GM23338 (cell line): ENCODE data around the gene PRKCQ. TPM values are rescaled to one million over a fixed set of nuclear protein-coding genes. Genes with fewer than 3 reads are reported as not detected.

Source experiments
- ATAC-seq: fragments of 200-7000 bp; cut with Tn5 transposase; 3 replicates; pipeline ENCODE4 v1.9.1; 2020
- DNase-seq: peaks from one replicate; pipeline ENCODE4 v3.0.0-alpha.2; 2015; ENCODE audit warnings: low spot score
- H2AFZ ChIP-seq: fragments of 200-600 bp; sonication (generic); 2 replicates; pipeline ENCODE4 v1.8.0; 2016; ENCODE audit warnings: antibody characterized with exemption, mild to moderate bottlenecking, moderate library complexity
- H3F3A ChIP-seq: fragments of 200-600 bp; sonication (generic); replicated peaks from 2 replicates; pipeline ENCODE4 v1.8.0; 2017; ENCODE audit warnings: antibody characterized with exemption, mixed run types, low read depth
- H3K27ac ChIP-seq: fragments of 200-600 bp; sonication (generic); 2 replicates; pipeline ENCODE4 v1.6.1; 2016; ENCODE audit warnings: low read depth
- H3K27me3 ChIP-seq: fragments of 200-600 bp; sonication (generic); 2 replicates; pipeline ENCODE4 v1.8.0; 2016; ENCODE audit warnings: mild to moderate bottlenecking, mixed run types, moderate library complexity; ENCODE audit not compliant: insufficient read depth
- H3K36me3 ChIP-seq: fragments of 200-600 bp; sonication (generic); 2 replicates; pipeline ENCODE4 v1.8.0; 2016; ENCODE audit warnings: mild to moderate bottlenecking; ENCODE audit not compliant: insufficient read depth
- H3K4me1 ChIP-seq: fragments of 200-600 bp; sonication (generic); 2 replicates; pipeline ENCODE4 v1.8.0; 2016; ENCODE audit warnings: mild to moderate bottlenecking, moderate library complexity; ENCODE audit not compliant: insufficient read depth
- H3K4me2 ChIP-seq: fragments of 200-600 bp; sonication (generic); 2 replicates; pipeline ENCODE4 v1.7.1; 2017; ENCODE audit warnings: mixed run types
- H3K4me3 ChIP-seq: fragments of 200-600 bp; sonication (generic); 2 replicates; pipeline ENCODE4 v1.6.1; 2016; ENCODE audit warnings: mixed run types
- H3K79me2 ChIP-seq: fragments of 200-600 bp; sonication (generic); replicated peaks from 2 replicates; pipeline ENCODE4 v1.8.0; 2017; ENCODE audit warnings: mild to moderate bottlenecking; ENCODE audit not compliant: insufficient read depth
- H3K9me2 ChIP-seq: fragments of 200-600 bp; sonication (generic); 2 replicates; pipeline ENCODE4 v1.8.0; 2017; ENCODE audit not compliant: insufficient read depth
- H4K20me1 ChIP-seq: fragments of 200-600 bp; sonication (generic); replicated peaks from 2 replicates; pipeline ENCODE4 v1.8.0; 2017; ENCODE audit warnings: mild to moderate bottlenecking; ENCODE audit not compliant: insufficient read depth
- H3K27ac Mint-ChIP-seq: 2 replicates; pipeline ENCODE4 v1.8.0; 2020; ENCODE audit warnings: inconsistent platforms, mild to moderate bottlenecking, moderate library complexity, mixed read lengths
- H3K27me3 Mint-ChIP-seq: 3 replicates; pipeline ENCODE4 v1.8.0; 2022; ENCODE audit warnings: low read depth, mild to moderate bottlenecking, moderate library complexity, mixed read lengths, inconsistent platforms; ENCODE audit not compliant: insufficient read depth, poor library complexity
- H3K36me3 Mint-ChIP-seq: 3 replicates; pipeline ENCODE4 v1.8.0; 2021; ENCODE audit warnings: low read depth, mild to moderate bottlenecking, inconsistent platforms, moderate library complexity, mixed read lengths
- H3K4me1 Mint-ChIP-seq: 3 replicates; pipeline ENCODE4 v1.8.0; 2020; ENCODE audit warnings: mild to moderate bottlenecking, inconsistent platforms, mixed read lengths
- H3K4me3 Mint-ChIP-seq: 3 replicates; pipeline ENCODE4 v1.8.0; 2021; ENCODE audit warnings: moderate library complexity, mild to moderate bottlenecking, inconsistent platforms, mixed read lengths
- H3K9me3 Mint-ChIP-seq: 3 replicates; pipeline ENCODE4 v1.8.0; 2020; ENCODE audit warnings: moderate library complexity, mild to moderate bottlenecking, inconsistent platforms, mixed read lengths
- CREB1 ChIP-seq: fragments of 250-450 bp; sonication (Bioruptor Pico); IDR thresholded peaks from 2 replicates; pipeline ENCODE4 v1.5.0; 2020; ENCODE audit warnings: low read depth, mild to moderate bottlenecking, moderate library complexity
- CTCF ChIP-seq, 2 experiments: fragments of 200-600 bp in 1 of 2; sonication (generic) in 1 of 2; conservative IDR thresholded peaks; 2 replicates each; pipeline versions ENCODE4 v1.5.1 to v1.6.1; 2016 to 2017; ENCODE audit warnings: antibody characterized with exemption in 2 of 2, low read depth in 2 of 2, mild to moderate bottlenecking in 2 of 2, moderate library complexity in 1 of 2
- EZH2 ChIP-seq: fragments of 200-600 bp; sonication (generic); IDR thresholded peaks from one replicate; pipeline ENCODE4 v1.8.0; 2017; ENCODE audit warnings: antibody characterized with exemption, mild to moderate bottlenecking, low read depth; ENCODE audit not compliant: unreplicated experiment
- EZH2phosphoT487 ChIP-seq: fragments of 200-600 bp; sonication (generic); IDR thresholded peaks from one replicate; pipeline ENCODE4 v1.8.1; 2018; ENCODE audit warnings: antibody characterized with exemption; ENCODE audit not compliant: unreplicated experiment
- JUNB ChIP-seq: IDR thresholded peaks from one replicate; pipeline ENCODE4 v1.6.1; 2016; ENCODE audit warnings: antibody characterized with exemption; ENCODE audit not compliant: unreplicated experiment
- NANOG ChIP-seq: IDR thresholded peaks from 2 replicates; pipeline ENCODE4 v1.6.1; 2016; ENCODE audit warnings: antibody characterized with exemption, borderline replicate concordance
- POLR2AphosphoS5 ChIP-seq: IDR thresholded peaks from 2 replicates; pipeline ENCODE4 v1.6.1; 2016; ENCODE audit warnings: antibody characterized with exemption, low read depth
- REST ChIP-seq: IDR thresholded peaks from one replicate; pipeline ENCODE4 v1.6.1; 2018; ENCODE audit warnings: antibody characterized with exemption; ENCODE audit not compliant: unreplicated experiment
- STAT1 ChIP-seq: IDR thresholded peaks from one replicate; pipeline ENCODE4 v1.6.1; 2016; ENCODE audit warnings: antibody characterized with exemption; ENCODE audit not compliant: unreplicated experiment
- ZNF114 ChIP-seq: fragments of 250-450 bp; sonication (Bioruptor Pico); IDR thresholded peaks from 2 replicates; pipeline ENCODE4 v1.5.0; 2020; ENCODE audit warnings: mild to moderate bottlenecking, moderate library complexity
- ZNF331 ChIP-seq: fragments of 250-450 bp; sonication (Bioruptor Pico); IDR thresholded peaks from 2 replicates; pipeline ENCODE4 v1.5.0; 2020; ENCODE audit warnings: low read depth, mild to moderate bottlenecking, moderate library complexity
- ZNF462 ChIP-seq: fragments of 250-450 bp; sonication (Bioruptor Pico); IDR thresholded peaks from 2 replicates; pipeline ENCODE4 v1.5.0; 2020; ENCODE audit warnings: mild to moderate bottlenecking, moderate library complexity
- polyA plus RNA-seq: library from polyadenylated mRNA; unstranded; fragments of >200 nt; fragmentation: Nextera tagmentation; extraction: Ambion mirVana; gene quantifications from 2 replicates; pipeline ENCODE4 v1.2.1, GENCODE V29; 2016
- total RNA-seq: library from RNA; depleted of rRNA; stranded (reverse); fragments of >200 nt; shearing (Covaris generic); gene quantifications from 2 replicates; pipeline ENCODE4 v1.2.3, GENCODE V29; 2014
- TF ChIP-seq, protein P1 (sequence below): IDR thresholded peaks from 2 replicates; pipeline ENCODE4 v1.6.1; 2016; ENCODE audit warnings: antibody characterized with exemption

The PRKCQ gene
- total and polyA plus RNA-seq, 2 experiments from 2014 or later = 12.6 to 28.5 TPM

GRCh38 chr10:6518791-6519429 lies 61.2 kb downstream of the PRKCQ start:
- TF ChIP-seq REST (no peak), CTCF (conservative IDR thresholded peaks at IDR 0.05; ENCODE audit: low read depth in 2 of 2) (no peak), CREB1 (CRISPR knock-in tag) (no peak), NANOG (no peak), ZNF114 (CRISPR knock-in tag) (no peak), POLR2AphosphoS5 (no peak), EZH2 (no peak), EZH2phosphoT487 (no peak), STAT1 (no peak), ZNF331 (no peak), ZNF462 (CRISPR knock-in tag) (no peak), JUNB (no peak)
- TF ChIP-seq, protein P1, sequence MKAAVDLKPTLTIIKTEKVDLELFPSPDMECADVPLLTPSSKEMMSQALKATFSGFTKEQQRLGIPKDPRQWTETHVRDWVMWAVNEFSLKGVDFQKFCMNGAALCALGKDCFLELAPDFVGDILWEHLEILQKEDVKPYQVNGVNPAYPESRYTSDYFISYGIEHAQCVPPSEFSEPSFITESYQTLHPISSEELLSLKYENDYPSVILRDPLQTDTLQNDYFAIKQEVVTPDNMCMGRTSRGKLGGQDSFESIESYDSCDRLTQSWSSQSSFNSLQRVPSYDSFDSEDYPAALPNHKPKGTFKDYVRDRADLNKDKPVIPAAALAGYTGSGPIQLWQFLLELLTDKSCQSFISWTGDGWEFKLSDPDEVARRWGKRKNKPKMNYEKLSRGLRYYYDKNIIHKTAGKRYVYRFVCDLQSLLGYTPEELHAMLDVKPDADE = no peak
- peaks cover 18% of the 10 kb centered on the region for H3K4me1 Mint-ChIP-seq
- Histone ChIP-seq H3K36me3 (no peaks in the 10 kb centered on the region), H3K4me3 (no peak overlapping the region), H3K27me3 (no peaks in the 10 kb centered on the region), H3K27ac (no peak overlapping the region), H2AFZ (no peak overlapping the region), H3K4me2 (no peak overlapping the region), H3K9me2 (no peaks in the 10 kb centered on the region), H3F3A (no peaks in the 10 kb centered on the region), H3K4me1 (no peaks in the 10 kb centered on the region; the same call in 1 of the 2 replicates), H3K79me2 (no peaks in the 10 kb centered on the region; the same call in 1 of the 2 replicates), H4K20me1 (peaks cover 17% of the 10 kb centered on the region; the same call in 1 of the 2 replicates)
- no peak for DNase-seq
- no peaks in the 10 kb centered on the region for H3K9me3 Mint-ChIP-seq
- H3K4me3 Mint-ChIP-seq = no peak overlapping the region
- 0 out of 3 replicates have a peak, but pooled peaks cover 4% of the 10 kb centered on the region for H3K36me3 Mint-ChIP-seq
- no peak for ATAC-seq
- no peak overlapping the region for H3K27ac Mint-ChIP-seq
- no peaks in the 10 kb centered on the region for H3K27me3 Mint-ChIP-seq
